ENCODE measurements around the gene C5orf46.
"Not testable (repeated sequence)": the region's sequence is repeated elsewhere in the genome, so short reads cannot be mapped to it uniquely, and the experiment has no call there.

Gene C5orf46

DNA sequence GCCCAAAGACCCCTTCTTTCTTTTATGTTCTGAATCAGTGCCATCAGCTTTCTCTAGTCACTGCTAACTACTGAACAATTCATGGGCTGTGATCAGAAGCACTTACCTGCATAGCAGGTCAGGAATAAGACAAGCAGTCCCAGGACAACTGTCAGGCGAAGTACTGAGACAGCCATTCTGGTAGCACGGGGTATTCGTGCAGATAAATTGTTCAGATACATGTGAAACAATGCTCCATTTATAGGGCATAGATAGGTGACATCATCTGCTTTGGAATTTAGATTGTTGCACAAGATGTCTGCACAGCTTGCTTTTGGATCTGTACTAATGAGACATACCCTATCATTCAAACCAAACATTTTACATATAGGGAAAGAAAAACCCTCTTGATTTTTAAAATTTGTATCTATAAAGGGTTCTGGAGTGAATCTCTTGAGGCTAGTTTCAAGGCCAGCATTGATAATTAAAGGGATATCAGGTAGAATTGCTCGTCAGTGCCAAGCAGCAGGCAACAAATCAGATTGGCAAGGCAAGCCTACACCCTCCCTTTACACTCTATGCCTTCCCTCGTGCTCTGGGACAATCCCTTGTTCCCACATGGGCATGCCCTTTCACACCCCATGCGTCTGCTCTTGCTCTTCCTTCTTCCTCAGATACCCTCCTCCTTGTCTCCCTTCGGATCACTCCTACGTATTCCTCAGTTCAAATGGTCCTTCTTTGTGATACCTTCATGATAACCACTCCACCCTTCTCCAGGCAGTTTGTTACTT is at the start of gene C5orf46:
C5orf46 (minus strand) TSS at position 213 of the 770 bp plus-strand sequence; CDS start at position 176, 37 bp downstream.
- DNase-seq = no peak

DNA sequence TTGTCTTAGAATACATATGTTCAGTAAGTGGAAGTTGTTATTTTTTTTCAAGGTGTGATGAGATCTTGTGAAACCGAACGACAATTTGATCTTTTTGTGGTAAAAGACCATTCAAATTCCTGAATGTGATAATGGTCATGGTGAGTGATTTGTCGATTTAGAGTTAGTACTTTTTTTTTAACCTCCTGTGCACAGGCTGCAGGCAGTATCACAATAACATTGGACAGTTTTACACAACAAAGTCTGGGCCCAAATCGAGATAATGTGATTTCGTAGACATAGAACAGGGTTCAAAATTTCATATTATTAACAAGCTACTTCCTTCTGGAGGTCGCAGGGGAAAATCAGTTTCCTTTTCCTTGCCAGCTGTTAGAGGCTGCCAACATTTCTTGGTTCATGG is 48.6 kb upstream of the C5orf46 start:
- no peak for DNase-seq

DNA sequence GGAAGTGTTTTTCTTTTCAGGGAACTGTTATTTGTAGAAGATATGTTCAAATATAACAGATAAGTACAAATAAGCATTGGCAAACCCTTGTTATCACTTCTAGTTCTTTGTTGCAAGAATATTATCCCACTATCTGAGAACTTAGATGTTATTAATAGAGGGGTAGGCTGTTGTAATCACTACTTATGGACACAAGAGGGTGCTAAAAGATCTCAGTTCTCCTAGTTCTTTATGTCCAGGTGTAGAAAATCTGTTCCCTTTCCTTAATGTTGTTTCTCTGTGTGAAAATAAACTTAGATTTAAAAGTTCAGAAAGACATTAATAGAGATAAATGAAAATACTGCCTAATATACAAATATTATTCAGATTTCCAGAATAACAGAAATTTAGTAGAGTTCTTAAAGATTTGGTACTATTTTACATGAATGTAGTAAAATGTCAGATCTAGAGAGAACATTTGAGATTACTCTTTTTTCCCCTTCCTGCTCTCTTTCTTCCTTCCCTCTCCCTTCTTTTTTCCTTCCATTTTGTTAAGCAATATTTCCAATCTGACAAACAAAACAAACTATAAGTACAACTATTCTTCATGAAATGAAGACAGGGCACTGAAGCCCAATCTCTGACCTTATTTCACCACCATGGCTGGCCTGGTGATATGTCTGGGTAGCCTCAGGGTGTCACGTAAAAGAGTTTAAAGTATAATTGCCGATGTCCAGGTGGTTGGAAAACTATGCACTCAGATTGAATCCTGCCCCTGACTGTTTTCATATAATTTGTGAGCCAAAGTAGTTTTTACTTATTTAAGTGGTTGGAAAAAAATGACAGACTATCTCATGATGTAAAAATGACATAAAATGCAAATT is 43.6 kb upstream of the C5orf46 start:
- DNase-seq = no peak

DNA sequence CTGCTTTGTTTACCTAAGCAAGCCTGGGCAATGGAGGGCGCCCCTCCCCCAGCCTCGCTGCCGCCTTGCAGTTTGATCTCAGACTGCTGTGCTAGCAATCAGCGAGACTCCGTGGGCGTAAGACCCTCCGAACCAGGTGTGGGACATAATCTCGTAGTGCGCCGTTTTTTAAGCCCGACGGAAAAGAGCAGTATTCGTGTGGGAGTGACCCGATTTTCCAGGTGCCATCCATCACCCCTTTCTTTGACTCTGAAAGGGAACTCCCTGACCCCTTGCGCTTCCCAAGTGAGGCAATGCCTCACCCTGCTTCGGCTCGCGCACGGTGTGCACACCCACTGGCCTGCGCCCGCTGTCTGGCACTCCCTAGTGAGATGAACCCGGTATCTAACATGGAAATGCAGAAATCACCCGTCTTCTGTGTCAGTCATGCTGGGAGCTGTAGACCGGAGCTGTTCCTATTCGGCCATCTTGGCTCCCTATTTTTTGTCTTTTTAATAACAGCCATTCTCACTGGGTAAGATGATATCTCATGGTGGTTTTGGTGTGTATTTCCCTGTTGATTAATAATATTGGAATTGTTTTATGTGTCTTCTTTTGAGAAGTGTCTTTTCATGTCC is 40.4 kb upstream of the C5orf46 start:
- not testable (repeated sequence) for DNase-seq

DNA sequence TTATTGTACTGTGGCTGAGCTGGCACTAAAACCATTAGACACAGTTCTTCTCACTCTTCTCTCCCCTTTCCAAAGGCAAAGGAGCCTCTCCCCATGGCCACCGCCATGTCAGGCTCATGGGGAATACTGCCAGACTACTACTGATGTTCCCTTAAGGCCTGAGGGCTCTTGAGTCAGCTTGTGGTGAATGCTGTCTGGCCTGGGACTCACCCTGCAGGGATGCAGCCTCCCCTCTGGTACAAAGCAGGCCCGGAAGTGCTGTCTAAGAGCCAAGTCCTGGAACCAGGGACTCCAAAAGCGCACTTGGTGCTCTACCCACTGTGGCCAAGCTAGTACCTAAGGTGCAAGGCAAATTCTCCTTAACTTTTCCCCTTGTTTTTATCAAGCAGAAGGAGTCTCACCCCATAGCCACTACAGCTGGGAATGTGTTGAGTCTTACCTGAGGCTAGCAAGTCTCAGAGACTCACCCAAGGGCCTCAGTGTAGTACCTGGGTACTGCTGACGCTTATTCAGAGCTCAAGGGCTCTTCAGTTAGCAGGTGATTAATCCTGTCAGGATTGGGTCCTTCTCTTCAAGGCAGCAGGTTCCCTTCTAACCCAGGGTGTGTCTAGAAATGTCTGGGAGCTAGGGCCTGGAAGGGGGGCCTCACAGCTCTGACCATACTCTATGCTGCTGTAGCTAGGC is 33.2 kb upstream of the C5orf46 start:
- DNase-seq = no peak

DNA sequence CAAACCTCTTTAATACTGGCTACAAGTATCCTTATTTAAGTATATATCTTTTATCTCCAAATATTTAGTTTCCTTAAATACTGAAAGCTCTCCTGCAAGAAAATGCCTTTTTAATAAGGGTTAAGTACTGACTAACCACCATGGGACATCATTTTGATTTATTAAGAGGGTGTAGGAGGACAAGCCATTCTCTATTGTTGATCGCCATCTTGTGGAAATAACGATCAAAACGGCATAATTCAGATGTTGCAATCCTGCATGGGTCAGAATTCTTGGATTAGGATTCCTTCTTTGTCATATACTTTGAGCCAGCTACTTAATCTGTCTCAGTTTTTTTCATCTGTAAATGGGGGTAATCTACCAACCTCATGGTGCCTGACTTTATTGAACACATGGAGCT is 28.7 kb upstream of the C5orf46 start:
- no peak for DNase-seq

DNA sequence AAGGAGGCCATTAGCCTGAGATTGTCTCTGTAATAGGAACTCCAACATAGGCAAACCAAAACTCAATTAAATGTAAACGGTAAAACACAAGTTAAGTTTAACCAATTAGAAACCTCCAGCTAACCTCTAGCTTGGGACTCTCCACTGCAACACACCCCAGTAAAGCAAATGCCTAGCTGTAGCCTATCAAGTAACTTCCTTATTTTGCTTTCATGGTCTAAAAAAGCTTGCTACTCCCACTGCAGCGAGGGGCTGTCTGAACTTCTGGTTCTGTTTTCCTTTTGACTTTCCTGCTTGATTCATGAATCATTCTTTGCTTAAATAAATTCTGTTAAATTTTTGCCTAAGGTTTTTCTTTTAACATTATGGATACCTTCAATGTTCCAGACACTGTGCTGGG is 24.4 kb upstream of the C5orf46 start:
- DNase-seq = no peak

DNA sequence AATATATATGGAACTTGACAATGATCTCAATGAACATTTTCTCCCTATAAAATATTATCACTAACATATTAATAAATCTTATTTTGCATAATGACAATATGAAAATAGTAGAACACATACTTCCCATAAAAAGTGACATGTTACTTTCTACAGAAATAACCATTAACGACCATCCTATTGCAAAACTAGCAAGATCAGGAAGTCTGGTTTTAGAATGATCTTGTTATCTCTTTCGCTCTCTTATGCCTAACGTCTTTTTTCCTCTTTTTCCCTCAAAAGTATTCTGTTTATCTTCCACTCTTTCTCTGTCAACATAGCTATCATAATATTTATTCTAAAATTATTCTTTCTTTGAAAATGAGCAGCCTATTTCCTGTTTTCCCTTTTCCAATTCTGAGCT is 21.6 kb upstream of the C5orf46 start:
- no peak for DNase-seq

DNA sequence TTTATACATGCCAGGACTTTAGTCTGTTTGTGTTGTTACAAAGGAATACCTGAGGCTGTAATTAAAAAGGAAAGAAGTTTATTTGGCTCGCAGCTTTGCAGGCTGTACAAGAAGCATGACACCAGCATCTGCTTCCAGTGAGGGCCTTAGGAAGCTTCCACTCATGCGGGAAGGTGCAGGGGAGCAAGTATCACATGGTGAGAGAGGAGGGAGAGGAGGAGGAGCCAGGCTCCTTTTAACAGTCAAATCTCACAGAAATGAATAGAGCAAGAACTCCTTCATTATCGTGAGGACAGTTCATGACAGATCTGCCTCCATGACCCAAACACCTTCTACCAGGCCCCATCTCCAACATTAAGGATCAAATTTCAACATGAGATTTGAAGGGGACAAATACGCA is 18.7 kb upstream of the C5orf46 start:
- DNase-seq = no peak

DNA sequence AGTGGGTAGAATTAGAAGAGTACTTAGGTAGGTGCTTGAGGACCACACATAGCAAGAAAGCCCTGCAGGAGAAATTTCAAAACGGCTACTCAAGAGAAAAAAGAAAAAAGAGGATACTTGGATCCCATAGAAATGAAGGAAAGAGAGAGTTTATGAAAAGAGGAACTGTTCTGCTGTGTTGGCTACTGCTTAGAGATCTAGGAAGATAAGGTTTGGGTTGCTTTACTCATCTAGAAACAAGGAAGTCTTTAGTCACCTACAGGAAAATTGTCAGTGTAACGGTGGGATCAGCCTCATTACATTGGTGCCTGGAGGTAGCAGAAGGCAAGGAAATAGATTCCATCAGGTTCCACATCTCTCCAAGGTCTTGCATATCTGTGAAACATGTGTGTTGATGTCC is 14.8 kb upstream of the C5orf46 start:
- DNase-seq = no peak

DNA sequence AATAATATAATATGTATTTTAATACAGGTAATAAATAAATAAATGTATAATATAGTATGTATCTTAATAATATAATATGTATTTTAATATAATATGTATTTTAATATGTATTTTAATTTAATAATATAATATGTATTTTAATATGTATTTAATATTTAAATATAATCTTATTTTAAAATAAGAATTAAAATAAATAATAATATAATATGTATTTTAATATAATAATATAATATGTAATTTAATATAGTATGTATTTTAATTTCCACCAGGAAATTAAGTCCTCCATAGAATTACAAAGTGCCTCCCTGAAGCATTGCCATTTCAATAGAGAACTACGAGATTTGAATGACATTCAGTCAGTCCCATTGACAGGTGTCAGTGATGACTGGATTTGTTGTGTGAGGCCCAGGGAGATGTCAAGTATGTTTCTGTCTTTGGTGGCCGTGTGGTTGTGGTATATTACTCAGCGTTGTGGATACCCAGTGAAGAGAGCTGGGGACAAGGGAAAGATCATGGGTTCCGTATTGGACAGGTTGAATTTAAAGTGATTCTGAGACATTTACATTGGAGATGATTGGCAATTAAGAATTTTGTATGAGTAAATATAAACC is 14.2 kb upstream of the C5orf46 start:
- DNase-seq = no peak

DNA sequence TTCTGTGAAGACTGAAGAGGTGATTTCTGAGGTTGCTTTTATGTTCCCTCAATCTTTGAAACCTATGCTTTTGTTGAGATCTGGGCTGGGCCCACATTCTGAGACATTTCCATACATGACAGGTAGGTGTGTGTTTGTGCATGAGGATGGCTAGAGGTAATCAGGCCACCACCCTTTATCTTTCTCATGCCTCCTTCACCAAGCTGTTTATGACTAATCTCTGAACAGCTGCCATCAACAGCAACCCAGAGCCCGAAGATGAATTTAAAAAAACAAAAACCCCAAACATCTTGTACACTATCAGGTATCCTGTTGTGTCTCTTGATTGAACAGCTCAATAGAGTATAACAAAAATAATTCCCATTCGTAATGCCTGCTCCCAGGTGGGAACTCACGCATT is 12.6 kb upstream of the C5orf46 start:
- no peak for DNase-seq

DNA sequence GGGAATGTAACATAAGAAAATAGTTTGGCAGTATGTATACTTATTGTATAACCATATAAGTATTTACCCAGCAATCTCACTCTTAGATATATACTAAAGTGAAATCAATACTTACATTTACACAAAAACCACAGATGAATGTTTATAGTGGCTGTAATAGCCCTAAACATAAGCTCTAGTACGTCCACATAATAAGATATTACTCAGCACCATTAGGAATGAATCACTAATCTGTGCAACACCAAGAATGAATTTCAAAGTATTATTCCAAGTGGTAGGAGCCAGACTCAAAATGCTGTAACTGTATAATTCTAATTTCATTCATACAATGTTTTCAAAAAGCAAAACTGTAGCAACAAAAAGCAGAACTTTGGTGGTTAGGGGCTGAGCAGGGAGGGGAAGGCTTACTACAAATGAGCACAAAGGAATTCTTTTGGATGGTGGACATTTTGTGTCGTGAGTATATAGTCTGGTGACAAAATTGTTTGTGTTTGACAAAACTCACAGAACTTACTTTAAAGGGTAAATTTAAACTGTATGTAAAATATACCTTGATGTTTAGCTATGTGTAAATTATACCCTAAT is 11.9 kb upstream of the C5orf46 start:
- no peak for DNase-seq

DNA sequence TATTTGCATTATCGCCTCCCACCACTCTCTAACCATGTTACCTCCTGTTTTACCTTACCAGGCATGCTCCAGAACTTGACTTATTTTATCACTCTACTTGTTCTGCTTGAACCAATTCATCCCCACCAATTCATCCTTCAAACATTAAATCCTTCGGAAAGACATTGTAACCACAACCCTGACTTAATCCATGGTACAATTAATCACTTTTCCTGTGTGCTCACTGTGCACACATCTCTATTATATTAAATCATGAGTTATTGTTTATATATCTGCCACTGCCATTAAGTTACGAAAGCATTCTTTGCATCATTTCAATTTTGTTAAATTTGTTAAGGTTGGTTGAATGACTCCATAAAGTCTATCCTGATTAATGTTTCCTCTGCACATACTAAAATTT is 7.4 kb upstream of the C5orf46 start:
- DNase-seq = no peak

DNA sequence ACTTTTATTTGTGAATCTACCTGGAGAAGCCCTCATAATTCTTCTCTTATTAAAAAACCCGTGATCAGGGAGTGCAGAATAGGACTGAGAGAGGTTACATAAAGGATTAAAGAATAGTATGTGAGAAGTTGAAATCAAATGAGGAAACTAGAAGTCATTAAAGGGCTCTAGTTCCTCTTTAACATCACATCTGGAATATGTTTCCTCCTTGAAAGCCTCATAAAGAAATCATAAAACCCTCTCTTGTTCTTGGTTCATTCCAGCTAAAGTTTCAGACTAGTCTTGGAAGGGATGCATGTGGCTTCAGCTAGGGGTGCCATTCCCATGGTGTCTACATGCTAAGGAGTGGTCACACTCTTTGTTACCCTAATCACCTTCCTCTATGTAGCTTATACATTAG is 5.7 kb upstream of the C5orf46 start:
- no peak for DNase-seq

DNA sequence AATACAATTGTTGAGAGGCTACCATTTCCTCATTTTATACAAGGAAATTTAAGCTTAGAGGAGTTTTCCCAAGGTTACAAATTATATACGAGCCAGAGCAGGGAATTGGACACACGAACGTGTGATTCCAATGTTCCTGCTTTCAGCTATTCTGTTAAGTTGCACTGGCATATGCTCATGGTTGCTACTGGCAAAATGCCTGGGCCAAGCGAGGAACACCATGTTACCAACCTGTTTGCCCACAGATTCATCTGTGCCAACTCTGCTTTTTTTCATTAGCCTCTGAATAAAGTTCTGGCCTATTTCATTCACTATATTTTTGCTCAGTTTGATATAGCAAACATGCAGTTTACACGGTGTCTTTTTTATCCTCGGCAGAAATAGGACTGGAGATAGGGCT is 5.1 kb upstream of the C5orf46 start:
- DNase-seq = no peak

DNA sequence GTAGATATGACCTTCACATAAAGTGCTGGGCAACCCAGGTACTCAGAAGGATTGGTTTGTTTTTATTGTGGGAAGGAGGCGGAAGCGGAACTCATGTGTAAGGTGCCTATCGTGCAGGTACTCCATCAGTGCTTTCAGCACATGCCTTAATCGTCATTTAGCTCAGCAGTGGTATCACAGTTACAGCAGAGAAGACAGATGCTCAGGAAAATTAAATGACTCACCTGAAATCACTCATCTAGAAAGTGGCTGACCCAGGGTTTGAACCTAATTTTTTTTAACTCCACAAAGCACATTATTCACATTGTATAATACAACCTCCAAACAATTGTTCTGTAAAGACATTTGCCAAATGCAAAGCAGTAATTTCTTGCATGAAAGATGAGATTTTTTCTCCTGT is 2.2 kb downstream of the C5orf46 start:
- DNase-seq = no peak

DNA sequence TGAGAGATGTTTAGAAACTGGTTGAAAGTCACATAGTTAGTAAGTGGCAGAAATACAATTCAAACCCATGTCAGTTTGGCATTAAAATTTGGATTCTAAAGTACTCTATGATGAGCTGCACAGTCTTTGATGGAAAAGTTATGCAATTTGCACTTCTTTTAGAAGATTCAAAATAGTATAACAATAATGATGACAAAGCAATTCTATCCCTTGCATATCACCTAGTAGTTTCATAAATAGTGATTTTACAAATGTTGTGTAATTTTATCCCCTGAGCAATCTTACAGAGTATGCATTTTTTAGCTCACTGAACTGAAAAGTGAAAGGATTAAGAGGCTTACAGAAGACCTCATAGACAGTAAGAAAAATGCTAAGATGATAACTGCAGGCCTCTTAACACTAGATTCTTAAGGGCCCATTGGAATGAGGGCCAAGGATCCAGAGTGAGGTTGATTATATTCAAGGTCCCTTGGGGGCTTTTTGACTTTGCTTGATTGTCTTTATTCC is 3.7 kb downstream of the C5orf46 start:
- DNase-seq = no peak

DNA sequence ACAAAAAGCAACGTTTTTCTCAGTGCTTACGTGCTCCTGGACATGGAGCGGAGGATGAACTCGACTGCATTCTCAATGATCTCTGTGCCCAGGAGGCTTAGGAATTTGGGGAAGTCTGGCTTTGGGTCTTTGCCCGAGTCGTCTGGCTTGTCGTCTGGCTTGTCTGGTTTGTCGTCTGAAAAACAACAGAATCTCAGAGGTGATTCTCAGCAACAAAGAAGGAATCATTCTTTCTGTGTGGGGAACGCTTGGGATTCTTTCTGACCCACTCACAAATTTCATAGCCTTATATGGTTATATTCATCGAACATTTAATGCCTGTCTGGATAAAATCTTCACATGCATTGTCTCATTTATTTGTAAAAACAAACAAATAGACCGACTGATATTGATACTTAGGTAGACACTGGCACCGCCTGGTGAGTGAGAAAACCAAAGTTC is 4.7 kb downstream of the C5orf46 start:
- no peak for DNase-seq

DNA sequence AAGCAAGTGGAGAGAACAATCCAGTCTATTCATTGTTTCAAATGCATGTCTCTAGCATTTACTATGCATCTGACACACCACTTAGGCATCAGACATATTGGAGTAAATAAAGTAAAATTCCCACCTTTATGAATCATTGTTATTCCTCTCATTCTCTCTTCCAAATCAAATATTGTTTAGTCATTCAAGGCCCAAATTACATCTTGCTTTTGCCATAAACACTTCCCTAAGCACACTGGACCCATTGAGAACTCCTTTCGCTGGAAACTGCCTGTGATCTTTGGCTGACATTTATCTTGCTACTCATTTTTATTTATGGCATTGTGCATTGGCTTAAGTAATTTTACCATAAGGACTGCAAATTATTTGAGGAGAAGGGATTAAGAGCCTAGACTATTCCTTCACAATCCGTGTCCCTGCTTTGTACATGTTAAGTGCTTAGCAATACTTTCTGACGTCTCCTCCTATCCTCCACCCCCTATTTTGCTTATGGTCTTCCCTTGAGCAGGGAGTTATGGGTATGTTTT is 7.4 kb downstream of the C5orf46 start:
- DNase-seq = no peak

DNA sequence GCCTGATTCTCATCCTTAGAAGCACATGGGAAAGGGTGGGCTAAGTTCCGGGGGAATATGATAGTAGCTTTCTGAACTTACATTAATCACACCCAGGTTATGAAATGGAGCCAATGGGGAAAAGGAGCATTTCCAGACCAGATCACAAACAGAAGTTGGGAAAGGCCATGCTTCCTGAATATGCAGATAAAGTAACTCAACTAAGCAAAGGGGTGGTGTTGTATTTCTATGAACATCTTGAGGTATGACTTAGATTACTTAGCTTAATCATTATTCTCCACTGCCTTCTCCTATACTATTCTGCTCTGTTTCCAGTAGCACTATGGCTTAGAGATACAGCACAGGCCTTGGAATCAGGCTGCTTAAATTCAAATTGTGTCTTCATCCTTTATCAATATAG is 10.5 kb downstream of the C5orf46 start:
- DNase-seq = no peak

DNA sequence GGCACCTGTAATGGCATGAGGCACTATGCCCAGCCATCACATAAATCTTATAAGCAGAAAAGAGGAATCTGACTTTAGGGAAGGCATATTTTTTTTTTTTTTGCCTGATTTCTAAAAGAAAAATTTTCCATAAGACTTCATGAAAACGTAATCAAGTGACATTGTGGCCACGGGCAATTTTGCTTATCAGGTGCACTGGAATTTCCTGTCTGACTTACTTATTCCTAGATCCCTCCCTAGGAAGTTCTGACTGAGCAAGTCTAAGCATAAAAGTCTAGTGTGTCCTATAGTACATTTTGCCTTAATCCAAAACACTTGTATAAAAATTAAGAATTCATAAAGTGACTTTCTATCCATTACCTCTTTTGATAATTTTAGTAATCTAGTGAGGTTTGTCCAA is 12.5 kb downstream of the C5orf46 start:
- no peak for DNase-seq
